KOPT-K1 (cell line): ENCODE results near the gene TTC28.

Source experiments
- H3K27ac ChIP-seq: fragments of 200-600 bp; sonication (generic); 2 replicates; pipeline ENCODE4 v1.5.1; 2016; ENCODE audit warnings: antibody characterized with exemption, mild to moderate bottlenecking, low read depth, low read length; ENCODE audit not compliant: poor library complexity, severe bottlenecking
- H3K36me3 ChIP-seq: fragments of 200-600 bp; sonication (generic); 2 replicates; pipeline ENCODE4 v1.5.1; 2017; ENCODE audit warnings: antibody characterized with exemption, mild to moderate bottlenecking, low read length, moderate library complexity; ENCODE audit not compliant: insufficient read depth
- H3K9me3 ChIP-seq: fragments of 200-600 bp; sonication (generic); 2 replicates; pipeline ENCODE4 v1.5.1; 2017; ENCODE audit warnings: antibody characterized with exemption, low read length, mild to moderate bottlenecking; ENCODE audit not compliant: insufficient read depth, poor library complexity, severe bottlenecking

Gene TTC28

DNA sequence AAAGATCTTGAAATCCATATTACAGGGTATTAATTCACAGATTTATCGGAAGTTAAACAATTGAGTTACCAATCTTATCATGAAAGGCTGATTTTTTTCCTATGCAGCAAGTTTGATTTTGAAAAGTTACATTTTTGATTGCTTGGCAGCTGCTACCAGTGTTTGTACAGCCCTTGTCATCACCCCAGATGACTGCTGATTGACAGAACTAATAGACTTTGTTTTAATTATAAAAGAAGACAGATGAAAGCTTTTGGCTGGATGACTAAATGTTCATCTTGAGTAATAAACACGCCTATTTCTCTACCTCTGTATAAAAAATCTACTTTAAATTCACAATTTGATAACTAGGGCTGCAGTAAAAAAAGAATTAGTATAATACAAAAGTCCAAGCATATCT lies 259.7 kb downstream of the TTC28 start:
- Histone ChIP-seq H3K36me3 (no peaks in the 10 kb centered on the region), H3K9me3 (no peaks in the 10 kb centered on the region), H3K27ac (no peak overlapping the region)

DNA sequence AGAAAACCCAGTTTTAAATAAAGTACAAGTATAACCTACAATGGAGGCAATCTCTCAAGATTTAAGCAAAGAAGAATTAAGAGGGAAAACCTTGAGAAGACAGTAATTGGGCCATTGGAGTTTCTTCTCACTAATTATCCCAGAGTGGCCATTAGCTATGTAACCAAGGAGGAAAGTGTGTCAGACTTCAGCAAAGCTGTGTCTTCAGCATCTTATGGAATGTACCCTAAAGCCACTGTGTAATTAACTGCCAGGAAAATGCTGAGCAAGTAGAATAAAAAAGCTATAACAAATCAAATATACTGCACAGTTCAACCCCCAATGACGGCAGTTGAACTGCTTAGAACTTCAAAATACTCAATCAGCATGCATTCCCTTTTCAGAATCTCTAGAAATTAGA lies 261.6 kb downstream of the TTC28 start:
- Histone ChIP-seq H3K9me3 (no peaks in the 10 kb centered on the region), H3K27ac (no peak overlapping the region), H3K36me3 (no peaks in the 10 kb centered on the region)

DNA sequence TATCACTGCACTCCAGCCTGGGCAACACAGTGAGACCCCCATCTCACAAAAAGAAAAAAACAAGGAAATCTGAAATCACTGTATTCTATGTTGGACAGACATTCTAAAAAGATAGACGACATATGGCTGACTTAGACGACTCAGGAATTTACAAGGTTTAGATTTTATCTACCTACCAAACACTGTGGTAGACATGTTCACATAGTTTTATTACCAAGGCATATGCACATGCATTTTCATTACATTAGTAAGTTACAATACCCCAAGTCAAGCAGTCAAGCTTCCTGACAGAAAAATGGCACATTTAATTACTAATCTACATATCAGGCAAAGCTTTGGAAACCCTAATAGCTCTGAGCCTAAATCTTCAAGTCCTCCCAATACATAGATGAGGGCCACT lies 262.2 kb downstream of the TTC28 start:
- no peaks in the 10 kb centered on the region for H3K36me3 ChIP-seq
- no peaks in the 10 kb centered on the region for H3K9me3 ChIP-seq
- H3K27ac ChIP-seq, result no peak overlapping the region

DNA sequence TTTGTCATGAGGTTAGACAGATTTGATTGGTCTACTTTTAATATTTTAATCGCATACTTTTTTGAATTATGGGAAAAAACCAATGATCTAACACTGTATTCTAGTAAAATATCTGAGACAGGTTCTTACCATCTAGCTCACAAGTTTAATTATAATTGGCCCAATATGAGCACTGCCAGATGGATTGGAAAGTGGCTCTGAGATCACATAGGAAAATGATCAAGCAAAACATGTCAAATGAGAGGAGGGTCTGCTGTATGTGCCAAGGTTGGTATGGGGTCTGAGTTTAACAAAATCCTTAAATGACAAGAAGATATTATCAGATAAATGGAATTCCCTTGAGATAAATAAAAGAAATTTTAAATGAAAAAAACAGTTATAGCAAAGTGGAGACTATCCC lies 264.7 kb downstream of the TTC28 start:
- H3K9me3 ChIP-seq, result no peaks in the 10 kb centered on the region
- no peak overlapping the region for H3K27ac ChIP-seq
- H3K36me3 ChIP-seq, result no peaks in the 10 kb centered on the region

DNA sequence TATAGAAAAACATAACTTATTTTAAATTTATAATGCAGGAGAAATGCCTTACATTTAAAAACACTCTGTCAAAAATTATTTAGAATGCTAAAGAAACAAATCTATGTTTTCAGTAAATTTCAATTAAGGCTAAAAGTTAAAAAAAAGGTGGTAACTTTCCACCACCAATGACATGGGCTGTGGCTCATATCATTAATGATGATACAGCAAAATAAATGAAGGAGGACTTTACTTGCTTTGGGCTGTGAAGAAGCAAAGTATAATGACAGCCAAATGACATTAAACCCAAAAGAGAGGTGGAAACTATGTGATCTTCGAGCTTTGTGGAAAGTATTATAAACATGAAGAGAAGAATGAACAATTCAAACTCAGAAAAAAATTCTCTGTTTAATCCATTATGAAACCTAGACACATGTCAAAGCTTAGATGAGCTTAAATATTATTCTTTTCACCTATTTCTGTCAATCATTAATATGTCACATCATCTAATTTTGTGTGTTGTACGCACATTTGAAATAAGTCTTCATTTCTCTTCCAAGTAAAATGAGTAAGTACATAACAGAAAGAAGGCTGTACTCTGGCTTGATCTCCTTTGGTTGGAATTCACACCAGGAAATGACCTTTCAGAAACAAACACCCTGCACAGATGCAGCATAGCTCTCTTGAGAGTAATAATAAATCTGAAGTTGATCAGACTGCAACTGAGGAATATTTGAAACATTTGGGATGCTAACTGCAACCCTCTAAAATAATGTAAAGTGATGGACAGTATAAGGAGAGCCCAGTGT lies 265.8 kb downstream of the TTC28 start:
- H3K9me3 ChIP-seq, result no peaks in the 10 kb centered on the region
- H3K27ac ChIP-seq, result no peak overlapping the region
- no peaks in the 10 kb centered on the region for H3K36me3 ChIP-seq

DNA sequence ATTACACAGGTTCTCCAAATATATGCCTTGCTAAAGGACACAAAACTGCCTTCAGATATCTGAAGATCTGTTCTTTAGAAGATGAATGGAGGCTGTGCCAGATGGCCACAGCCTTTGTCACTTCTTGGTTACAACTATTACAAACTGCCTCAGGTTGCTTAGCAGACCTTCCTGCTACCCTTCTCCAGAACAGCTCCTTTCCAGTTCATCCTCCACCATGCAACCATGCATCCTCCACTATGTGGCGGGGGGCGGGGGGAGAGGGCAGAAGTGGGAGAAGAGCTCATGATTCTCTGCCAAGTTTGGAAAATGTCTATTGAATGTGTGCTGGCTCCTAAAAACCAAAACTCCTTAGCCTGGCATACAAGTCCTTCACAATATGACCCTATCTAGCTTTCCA lies 267.5 kb downstream of the TTC28 start:
- no peak overlapping the region for H3K27ac ChIP-seq
- no peaks in the 10 kb centered on the region for H3K9me3 ChIP-seq
- no peaks in the 10 kb centered on the region for H3K36me3 ChIP-seq

DNA sequence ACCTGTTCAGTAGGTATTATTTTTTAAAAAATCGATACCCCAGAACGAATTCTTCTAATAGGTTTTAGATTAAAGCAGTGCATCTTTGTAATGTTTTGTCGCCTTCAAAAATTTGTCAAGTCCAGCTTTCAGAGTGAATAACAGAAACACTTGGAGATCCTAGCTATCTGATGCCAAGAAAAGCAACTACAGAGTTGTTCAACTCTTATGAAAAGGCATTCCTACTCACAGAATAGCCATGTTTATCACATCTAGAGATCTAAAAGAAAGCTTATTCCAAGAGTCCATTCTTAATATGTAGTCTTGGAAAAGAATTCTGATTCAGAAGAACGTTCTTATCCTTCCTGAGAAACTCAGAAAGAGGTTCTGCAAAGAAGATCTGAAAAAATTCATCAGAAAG lies 268.5 kb downstream of the TTC28 start:
- Histone ChIP-seq H3K27ac (no peak overlapping the region), H3K36me3 (no peaks in the 10 kb centered on the region), H3K9me3 (no peaks in the 10 kb centered on the region)

DNA sequence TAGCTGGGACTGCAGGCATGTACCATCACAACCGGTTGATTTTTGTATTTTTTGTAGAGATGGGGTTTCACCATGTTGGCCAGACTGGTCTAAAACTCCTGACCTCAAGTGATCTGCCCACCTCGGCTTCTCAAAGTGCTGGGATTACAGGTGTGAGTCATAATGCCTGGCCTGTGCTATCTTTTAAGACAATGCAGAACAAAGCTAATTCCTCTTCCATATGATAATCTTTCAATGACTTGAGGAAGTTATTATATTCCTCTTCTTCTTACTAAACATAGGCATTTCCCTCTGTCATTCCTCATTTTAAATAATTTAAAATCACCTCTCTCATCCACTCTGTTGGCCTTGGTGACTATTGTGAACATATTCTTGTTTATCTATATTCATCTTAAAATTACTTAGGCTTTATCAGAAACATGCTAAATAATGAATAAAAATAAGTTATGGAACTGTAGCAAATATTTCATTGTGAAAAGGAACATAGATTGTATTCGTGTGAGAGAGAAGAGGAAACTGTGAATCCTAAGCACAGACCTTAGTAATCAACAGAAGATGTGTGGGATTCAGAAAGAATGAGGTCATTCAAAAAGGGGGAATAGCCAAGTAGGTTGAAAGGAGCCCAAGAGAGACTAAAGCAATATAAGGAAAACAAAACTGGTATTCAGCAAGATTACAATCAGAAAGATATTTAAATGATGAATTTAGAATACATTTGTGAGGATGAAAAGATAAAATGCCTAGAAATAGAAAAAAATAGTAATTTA lies 269.4 kb downstream of the TTC28 start:
- Histone ChIP-seq H3K9me3 (no peaks in the 10 kb centered on the region), H3K36me3 (no peaks in the 10 kb centered on the region), H3K27ac (no peak overlapping the region)

DNA sequence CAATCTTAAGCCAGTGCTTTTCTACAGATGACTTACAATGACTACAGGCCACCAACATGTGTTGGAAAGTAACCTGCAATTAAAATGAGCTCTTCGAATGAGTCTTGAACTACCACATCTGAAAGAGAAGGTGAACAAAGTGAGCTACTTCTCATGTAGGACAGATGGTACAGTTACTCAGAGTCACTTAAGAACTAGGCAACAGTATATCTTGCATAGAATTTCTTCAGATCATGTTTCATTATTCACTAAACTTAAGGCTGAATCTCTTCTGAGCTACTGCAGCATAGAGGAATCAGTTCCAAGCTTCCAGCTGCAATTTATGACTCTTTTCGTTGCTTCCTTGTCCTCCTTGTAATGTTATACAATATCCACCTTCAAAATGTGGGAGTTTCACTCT lies 270.9 kb downstream of the TTC28 start:
- Histone ChIP-seq H3K27ac (no peak overlapping the region), H3K9me3 (no peaks in the 10 kb centered on the region), H3K36me3 (no peaks in the 10 kb centered on the region)

DNA sequence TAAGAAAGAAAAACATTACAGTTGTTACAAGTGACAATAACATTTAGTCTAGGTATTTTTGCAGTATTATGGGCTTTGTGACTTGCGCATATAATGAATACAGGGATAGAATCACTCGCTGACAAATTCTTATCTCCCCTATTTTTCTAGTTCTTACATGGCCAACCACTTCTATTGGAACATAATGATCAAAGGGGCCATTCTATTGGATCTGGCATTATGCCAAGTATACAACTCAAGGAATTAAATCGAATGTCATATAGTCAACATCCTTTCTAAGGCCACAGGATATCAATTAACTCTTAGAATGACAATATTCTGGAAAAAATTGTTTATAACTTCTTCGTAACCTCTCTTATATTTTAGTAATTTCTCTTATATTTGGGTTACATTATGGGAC lies 272.0 kb downstream of the TTC28 start:
- Histone ChIP-seq H3K9me3 (no peaks in the 10 kb centered on the region), H3K36me3 (no peaks in the 10 kb centered on the region), H3K27ac (no peak overlapping the region)

DNA sequence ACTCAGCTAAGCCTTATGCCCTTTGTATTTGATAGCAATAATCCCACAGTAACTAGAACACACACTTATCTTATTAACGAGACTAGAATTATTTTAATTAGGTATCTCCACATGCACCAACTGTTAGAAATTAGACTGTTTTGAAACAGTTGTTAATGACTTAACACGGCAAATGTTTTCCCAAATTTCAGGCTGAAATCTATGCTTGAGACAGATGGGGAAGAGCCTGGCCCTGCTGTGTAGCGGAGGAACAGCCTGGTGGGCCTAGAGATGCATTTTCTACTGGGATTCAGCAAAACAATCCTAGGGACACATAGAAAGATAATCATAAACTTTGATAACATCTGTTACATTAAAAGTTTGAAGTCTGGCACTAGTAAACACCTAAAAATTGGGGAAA lies 273.4 kb downstream of the TTC28 start:
- no peaks in the 10 kb centered on the region for H3K9me3 ChIP-seq
- H3K27ac ChIP-seq, result no peak overlapping the region
- H3K36me3 ChIP-seq, result no peaks in the 10 kb centered on the region

DNA sequence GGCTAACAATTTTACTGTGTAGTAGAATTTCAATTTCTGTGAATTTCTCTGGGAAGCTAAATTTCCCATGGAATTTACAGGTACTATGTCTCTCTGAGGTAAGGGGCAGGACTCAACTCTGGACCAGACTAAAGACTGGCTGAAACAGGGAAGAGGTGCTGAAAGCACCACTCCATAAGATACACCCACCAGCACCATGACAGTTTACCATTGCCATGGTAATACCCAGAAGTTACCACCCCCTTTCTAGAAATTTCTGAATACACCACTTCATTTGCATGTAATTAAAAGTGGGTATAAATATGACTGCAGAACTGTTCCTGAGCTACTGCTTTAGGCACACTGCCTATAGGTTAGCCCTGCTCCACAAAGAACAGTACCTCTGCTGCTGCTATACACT lies 274.1 kb downstream of the TTC28 start:
- no peaks in the 10 kb centered on the region for H3K9me3 ChIP-seq
- H3K27ac ChIP-seq, result no peak overlapping the region
- no peaks in the 10 kb centered on the region for H3K36me3 ChIP-seq

DNA sequence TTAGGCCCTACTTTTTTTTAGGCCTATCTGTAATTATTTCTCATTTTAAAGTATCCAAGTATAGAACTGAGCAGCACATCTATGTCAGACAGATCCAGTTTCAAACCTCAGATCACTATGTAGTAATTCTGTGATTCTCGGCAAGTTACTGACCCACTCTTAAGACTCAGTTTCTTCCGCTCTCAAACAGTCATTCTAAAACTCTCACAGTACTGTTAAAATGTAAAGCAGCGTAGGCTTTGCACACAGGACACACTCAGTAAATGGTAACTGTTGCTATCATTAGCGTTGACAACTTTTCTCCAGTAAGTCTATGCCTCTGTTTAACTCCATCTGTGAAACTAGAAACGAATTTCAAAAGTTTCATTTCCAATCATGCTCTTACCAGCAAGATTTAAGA lies 277.1 kb downstream of the TTC28 start:
- Histone ChIP-seq H3K9me3 (no peaks in the 10 kb centered on the region), H3K27ac (no peak overlapping the region)

DNA sequence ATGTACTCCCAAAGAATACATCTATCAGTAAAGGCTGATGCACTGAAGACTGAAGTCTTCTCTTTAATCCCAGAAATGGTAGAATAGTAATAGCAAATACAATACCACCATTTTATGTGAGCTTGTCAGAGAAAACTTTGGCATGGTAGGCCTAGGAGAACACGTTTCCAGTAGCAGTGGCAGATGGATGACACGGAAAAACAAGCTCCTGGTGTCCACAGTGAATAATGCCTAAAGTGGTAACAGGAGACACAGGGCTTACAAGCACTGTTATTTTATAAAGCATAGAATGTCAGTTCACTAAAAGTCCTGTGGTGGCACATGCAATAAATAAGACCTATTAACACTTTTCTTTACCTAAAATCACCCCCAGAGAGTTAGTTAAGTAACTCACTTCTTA lies 277.6 kb downstream of the TTC28 start:
- Histone ChIP-seq H3K36me3 (no peaks in the 10 kb centered on the region), H3K9me3 (no peaks in the 10 kb centered on the region), H3K27ac (no peak overlapping the region)

More for the DNA sequence above, 277.1 kb downstream of the TTC28 start:
- no peaks in the 10 kb centered on the region for H3K36me3 ChIP-seq

DNA sequence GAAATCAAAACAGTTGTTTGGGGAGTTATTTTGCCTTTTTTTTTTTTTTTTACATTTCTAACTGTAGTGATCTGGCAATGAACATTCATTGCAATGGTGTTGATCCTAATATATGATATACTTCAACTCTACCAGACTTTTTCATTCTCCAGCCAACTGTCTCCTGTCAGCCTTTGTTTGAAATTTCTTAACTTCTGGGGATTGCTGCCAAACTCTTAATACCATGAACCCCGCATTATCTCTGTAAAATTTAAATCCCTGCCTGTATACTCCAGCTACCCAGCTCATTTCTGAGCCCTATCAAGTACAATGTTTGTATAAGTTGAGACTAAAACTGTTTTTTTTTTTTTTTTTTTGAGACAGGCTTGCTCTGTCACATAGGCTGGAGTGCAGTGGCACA lies 280.7 kb downstream of the TTC28 start:
- H3K9me3 ChIP-seq, result no peaks in the 10 kb centered on the region
- H3K36me3 ChIP-seq, result no peaks in the 10 kb centered on the region
- H3K27ac ChIP-seq, result no peak overlapping the region

DNA sequence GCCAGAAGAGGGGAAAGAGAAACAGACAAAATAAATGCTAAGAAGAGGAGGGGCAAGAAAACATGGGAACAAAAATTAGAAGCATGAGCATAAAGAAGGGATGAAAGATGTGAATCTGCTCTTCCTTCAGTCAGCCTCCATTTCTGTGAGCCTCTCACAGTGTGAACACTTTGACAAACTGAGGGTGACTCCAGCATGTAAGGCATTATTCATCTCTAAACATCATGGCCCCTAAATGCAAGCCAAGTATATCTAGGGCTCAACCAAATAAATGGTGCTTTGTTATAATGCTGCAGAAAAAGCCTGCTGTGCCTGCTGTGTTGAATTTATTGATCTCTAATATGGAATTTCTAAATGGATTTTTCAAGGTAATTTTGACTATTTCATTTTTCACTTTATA lies 281.3 kb downstream of the TTC28 start:
- H3K9me3 ChIP-seq, result no peaks in the 10 kb centered on the region
- no peak overlapping the region for H3K27ac ChIP-seq
- H3K36me3 ChIP-seq, result no peaks in the 10 kb centered on the region
